ENCODE measurements around the gene NTRK3. TPM values are rescaled to one million over a fixed set of nuclear protein-coding genes. Genes with fewer than 3 reads are reported as not detected.

NTRK3 gene
- total RNA-seq, 2 experiments from 2014 or later: not detected

DNA sequence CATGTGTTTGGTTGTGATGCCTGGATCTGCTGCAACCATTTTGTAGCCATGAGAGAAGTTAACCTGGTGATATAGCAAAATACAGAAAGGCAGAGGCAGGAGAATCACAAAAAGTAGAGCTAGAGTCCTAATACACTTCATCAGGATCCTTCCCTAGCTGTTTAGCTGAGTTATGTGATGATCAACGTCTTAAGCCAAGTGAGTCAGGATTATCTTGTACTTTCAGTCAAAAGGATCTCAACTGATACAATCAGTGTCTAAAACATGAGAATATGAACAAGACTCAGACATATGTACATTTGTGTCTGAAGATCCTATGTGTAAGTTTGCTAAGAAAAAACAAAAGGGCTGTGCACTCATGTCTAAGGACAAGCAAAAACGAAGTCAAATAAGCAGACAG lies 236.9 kb downstream of the NTRK3 start:
- Mint-ChIP-seq H3K4me3 (no peak overlapping the region), H3K36me3 (no peaks in the 10 kb centered on the region), H3K27ac (no peak overlapping the region), H3K9me3 (no peaks in the 10 kb centered on the region), H3K27me3 (peaks cover 3% of the 10 kb centered on the region), H3K4me1 (no peaks in the 10 kb centered on the region)
- ATAC-seq (ENCODE audit: low read depth) (no peak), DNase-seq (no peak)
- POLR2A ChIA-PET: no interaction called here

DNA sequence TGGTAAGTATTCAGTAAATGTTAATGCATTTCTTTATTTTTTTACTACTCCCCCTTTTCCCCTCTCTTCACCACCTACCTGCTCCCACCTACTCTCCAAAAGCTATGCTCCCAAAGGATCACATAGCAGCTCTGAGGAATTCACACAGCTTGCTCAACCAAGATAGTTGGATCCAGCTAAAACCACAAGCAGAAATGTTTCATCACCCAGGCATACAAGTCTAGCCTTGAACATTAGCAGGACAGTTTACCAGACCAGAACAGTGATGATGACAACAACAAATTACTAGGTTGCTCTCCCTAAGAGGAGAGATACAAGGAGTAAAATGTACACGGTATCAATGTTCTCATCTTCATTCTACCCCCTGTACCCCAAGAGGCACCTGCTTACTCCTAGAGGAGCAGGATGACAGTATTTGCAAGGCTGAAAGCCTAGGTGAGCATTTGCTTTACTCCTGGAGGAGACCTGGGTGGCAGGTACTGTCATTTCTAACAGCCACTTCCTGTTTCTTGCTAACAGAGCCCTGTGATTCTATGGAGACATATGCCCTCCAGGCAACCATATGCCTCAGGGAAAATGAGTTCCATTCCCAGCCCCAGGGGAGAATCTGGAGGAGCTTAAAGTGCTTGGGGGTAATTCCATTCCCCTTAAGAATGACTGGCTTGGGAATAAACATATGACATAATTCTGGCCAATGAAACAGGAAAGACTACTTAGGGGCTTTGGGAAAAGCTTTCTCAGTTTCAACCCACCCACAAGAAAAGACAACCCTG lies 237.5 kb downstream of the NTRK3 start:
- Mint-ChIP-seq H3K27ac (peak overlapping the region; percentile 60), H3K4me3 (no peak overlapping the region), H3K9me3 (no peaks in the 10 kb centered on the region), H3K36me3 (no peaks in the 10 kb centered on the region), H3K27me3 (peaks cover 3% of the 10 kb centered on the region), H3K4me1 (no peaks in the 10 kb centered on the region)
- POLR2A ChIA-PET: no interaction called here
- ATAC-seq (ENCODE audit: low read depth) (no peak), DNase-seq (no peak)

DNA sequence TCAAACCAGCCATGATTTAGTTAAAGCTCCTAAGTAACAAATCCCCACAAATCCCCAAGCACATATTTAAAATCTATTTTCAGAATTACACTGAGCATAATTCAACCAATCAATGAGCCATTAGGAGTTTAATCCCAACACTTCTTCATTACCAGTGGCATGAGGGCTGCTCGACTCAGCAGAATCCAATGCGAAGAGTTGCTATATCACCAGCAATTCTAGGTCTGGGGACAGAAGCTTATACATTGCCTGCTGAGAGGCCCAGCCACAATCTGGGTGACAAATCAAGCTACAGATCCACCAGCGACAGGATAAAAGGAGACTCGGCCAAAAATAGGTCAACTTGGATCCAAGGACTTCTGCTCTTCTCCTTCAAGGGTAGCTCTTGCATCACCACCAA lies 238.8 kb downstream of the NTRK3 start:
- Mint-ChIP-seq H3K4me3 (no peak overlapping the region), H3K9me3 (no peaks in the 10 kb centered on the region), H3K4me1 (no peaks in the 10 kb centered on the region), H3K36me3 (no peaks in the 10 kb centered on the region), H3K27me3 (peaks cover 3% of the 10 kb centered on the region), H3K27ac (no peak overlapping the region)
- DNase-seq (no peak), ATAC-seq (ENCODE audit: low read depth) (no peak)
- POLR2A ChIA-PET: no interaction called here

DNA sequence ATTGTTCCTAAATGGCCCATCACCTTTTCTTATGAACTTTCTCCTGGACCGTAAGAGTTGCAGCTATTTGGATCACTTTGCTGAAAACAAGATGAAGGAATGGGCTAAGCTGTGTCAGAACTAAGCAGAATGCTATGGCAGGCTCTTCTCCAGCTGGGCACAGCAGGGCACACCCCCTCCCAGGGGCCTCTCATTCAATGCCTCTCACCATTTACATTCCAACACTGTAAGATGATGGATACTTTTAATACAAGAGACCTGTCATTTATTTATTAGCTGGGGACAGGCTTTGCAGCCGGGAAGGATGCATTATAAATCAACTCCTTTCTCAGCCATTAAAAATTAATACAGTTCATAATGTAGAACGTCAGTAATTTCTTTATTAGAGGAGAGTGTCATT lies 240.1 kb downstream of the NTRK3 start:
- peaks cover 6% of the 10 kb centered on the region for H3K27me3 Mint-ChIP-seq

DNA sequence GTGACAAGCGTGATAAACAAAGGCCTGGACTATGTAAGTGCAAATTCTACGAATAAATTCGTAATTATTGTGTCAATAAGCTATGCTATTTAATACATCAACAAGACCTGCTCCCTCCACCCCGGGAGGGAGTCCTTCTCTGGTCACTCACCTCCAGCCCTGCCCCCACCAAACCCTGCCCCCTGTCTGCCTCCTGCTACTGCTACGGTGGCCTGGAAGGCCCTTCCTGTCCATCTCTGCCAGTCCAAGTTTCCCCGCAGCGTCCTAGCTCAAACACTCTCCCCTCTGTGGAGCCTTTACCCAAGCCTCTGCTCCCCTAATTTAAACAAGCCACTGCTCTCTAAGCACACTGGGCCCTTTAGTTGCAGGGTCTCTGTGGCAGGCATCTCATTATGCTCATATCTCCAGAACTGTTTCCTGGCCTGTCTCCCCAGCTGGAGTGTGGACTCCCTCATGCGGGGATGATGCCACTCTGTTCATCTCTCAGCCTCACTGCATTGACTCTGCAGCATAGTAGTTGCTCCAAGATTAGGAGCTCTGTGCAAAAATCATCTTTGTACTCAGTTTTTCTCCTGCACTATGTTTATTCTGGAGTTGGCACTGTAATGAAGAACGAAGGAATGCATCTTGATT lies 241.2 kb downstream of the NTRK3 start:
- no peak overlapping the region for H3K4me3 Mint-ChIP-seq
- DNase-seq (no peak), ATAC-seq (ENCODE audit: low read depth) (no peak)
- no peaks in the 10 kb centered on the region for H3K9me3 Mint-ChIP-seq
- no peak overlapping the region for H3K27ac Mint-ChIP-seq
- H3K27me3 Mint-ChIP-seq: peaks cover 6% of the 10 kb centered on the region
- H3K36me3 Mint-ChIP-seq: no peaks in the 10 kb centered on the region
- H3K4me1 Mint-ChIP-seq: no peaks in the 10 kb centered on the region
- POLR2A ChIA-PET: no interaction called here

More for the DNA sequence above, 240.1 kb downstream of the NTRK3 start:
- Mint-ChIP-seq H3K4me3 (no peak overlapping the region), H3K4me1 (no peaks in the 10 kb centered on the region), H3K9me3 (no peaks in the 10 kb centered on the region), H3K27ac (no peak overlapping the region), H3K36me3 (no peaks in the 10 kb centered on the region)
- POLR2A ChIA-PET: no interaction called here
- no peak for DNase-seq
- ATAC-seq (ENCODE audit: low read depth): no peak

DNA sequence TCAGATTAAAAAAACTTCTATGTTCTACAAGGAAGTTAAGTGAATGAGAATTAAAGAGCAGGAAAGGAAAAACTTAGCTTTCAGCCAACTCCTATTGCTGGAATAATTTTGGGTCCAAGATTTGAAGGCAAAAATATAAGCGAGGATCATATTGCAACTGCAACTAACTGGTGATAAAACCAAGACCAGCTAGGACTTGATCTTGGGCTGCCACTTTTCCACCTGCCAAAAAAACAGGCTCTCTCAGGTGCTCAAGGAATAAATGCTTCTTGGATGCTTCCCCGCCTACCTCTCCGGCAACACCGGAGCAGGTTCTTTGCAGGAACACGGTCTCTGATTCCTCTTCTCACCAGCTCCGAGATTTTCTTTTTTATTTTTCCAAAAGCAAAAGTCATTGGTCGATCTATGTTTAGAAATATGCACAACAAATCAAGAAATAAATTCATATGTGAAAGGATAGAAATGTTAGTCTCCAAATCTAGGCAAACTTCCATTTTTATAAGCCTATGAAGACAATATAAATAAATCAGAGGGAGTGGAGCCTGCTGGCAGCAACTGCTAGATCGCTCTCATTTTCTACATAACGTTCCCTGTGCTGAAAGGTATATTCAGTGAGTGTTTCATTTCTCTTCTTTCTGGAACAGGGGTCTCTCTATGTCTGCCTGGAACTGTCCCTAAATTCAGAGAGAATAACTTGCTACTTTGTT lies 241.9 kb downstream of the NTRK3 start:
- no peak for DNase-seq
- Mint-ChIP-seq H3K36me3 (no peaks in the 10 kb centered on the region), H3K27me3 (peaks cover 6% of the 10 kb centered on the region), H3K9me3 (no peaks in the 10 kb centered on the region), H3K27ac (no peak overlapping the region), H3K4me3 (no peak overlapping the region), H3K4me1 (no peaks in the 10 kb centered on the region)
- ATAC-seq (ENCODE audit: low read depth): no peak
- POLR2A ChIA-PET: no interaction called here

DNA sequence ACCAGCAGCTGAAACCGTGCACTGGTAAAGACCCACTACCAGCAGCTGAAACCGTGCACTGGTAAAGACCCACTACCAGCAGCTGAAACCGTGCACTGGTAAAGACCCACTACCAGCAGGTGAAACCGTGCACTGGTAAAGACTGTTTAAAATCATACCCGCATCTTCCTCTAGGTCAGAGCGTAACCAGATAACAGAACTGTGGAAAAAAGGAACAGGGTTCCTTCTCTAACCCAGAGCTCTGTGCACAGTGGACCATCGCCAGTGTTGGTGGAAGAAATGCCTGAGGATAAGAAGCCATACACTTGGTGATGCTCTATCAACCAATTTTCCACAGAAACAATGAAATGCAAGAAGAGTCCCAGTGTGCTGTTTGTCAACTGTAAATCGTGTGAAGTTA lies 243.4 kb downstream of the NTRK3 start:
- Mint-ChIP-seq H3K36me3 (no peaks in the 10 kb centered on the region), H3K27ac (no peak overlapping the region), H3K9me3 (no peaks in the 10 kb centered on the region), H3K4me3 (no peak overlapping the region), H3K27me3 (peaks cover 6% of the 10 kb centered on the region), H3K4me1 (no peaks in the 10 kb centered on the region)
- POLR2A ChIA-PET: no interaction called here
- ATAC-seq (ENCODE audit: low read depth) (no peak), DNase-seq (no peak)

DNA sequence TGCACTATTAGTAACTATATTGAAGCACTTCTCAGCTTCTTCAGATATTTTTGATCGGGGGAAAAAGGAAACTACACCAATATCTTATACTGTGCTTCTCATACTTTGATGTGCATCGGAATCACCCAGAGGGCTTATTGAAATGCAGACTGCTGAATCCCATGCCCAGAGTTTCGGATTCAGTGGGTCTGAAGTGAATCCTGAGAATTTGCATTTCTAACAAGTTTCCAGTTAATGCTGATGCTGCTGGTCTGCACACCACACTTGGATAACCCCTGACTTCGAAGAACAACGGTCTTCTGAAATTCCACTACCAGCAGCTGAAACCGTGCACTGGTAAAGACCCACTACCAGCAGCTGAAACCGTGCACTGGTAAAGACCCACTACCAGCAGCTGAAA lies 243.9 kb downstream of the NTRK3 start:
- Mint-ChIP-seq H3K27ac (no peak overlapping the region), H3K4me3 (no peak overlapping the region), H3K36me3 (no peaks in the 10 kb centered on the region)

DNA sequence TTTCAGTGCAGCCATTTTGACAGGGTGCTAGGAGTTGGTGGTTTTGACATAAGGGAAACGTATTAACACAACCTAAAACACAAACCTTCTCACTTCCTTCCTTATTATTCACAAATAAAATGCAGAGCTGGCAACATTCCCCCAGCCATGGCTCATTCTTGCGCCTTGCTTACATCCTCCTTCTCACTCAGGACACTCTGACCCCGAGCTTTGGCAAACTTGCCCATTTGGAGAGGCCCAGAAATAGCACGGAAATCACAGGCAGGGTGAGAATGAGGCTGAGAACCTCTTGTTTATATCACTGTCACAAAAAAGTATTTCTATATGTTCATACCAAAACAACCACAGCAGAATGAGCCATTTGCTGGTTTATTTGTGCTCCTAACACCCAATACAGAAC lies 244.3 kb downstream of the NTRK3 start:
- Mint-ChIP-seq H3K4me1 (no peaks in the 10 kb centered on the region), H3K27me3 (peaks cover 6% of the 10 kb centered on the region), H3K36me3 (no peaks in the 10 kb centered on the region), H3K27ac (no peak overlapping the region), H3K9me3 (no peaks in the 10 kb centered on the region), H3K4me3 (no peak overlapping the region)
- POLR2A ChIA-PET: no interaction called here
- DNase-seq (no peak), ATAC-seq (ENCODE audit: low read depth) (no peak)

More for the DNA sequence above, 243.9 kb downstream of the NTRK3 start:
- no peaks in the 10 kb centered on the region for H3K9me3 Mint-ChIP-seq
- ATAC-seq (ENCODE audit: low read depth) (no peak), DNase-seq (no peak)
- H3K4me1 Mint-ChIP-seq: no peaks in the 10 kb centered on the region
- peaks cover 6% of the 10 kb centered on the region for H3K27me3 Mint-ChIP-seq
- POLR2A ChIA-PET: no interaction called here

DNA sequence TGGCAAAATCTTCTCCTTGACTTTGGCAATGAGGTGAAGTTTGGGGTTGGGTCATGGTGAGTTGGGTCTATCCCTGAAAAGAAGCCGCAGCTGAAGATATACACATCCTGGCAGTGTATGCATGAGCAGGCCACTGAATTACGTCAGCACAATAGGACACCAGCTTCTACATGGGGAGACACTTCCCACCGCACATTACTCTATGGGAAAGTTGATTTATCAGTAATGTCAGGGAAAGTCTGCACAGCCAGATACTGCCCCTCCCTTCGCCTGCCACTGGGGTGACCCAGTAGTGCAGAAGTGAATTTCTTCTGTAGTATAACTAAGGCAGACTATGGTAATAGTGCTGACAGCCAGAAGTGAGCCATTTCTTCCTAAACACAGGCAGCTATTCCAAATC lies 245.0 kb downstream of the NTRK3 start:
- Mint-ChIP-seq H3K4me1 (no peaks in the 10 kb centered on the region), H3K27me3 (peaks cover 6% of the 10 kb centered on the region), H3K4me3 (no peak overlapping the region), H3K27ac (no peak overlapping the region), H3K9me3 (no peaks in the 10 kb centered on the region), H3K36me3 (no peaks in the 10 kb centered on the region)
- DNase-seq: no peak
- POLR2A ChIA-PET: no interaction called here
- ATAC-seq (ENCODE audit: low read depth): no peak

DNA sequence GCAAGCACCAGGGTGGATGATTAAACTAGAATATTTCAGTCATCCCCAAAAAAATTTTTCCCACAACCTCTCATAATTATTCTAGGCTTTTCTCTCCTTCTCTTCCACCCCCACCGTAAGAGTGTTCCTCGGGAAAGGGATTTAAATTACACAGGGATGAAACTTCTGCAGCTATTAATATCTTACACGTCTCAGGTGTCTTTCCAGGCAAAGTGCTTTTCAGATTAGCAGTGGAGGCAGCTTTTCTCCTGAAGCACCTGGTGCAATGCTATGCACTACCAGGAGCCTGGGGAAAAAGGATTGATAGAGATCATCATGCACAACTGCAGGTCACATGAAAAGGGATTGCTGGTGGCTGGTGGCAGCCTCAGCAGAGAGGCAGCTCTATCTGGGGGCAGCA lies 250.4 kb downstream of the NTRK3 start:
- POLR2A ChIA-PET: no interaction called here
- Mint-ChIP-seq H3K27me3 (no peaks in the 10 kb centered on the region), H3K27ac (no peak overlapping the region), H3K36me3 (no peaks in the 10 kb centered on the region), H3K4me3 (no peak overlapping the region), H3K4me1 (no peaks in the 10 kb centered on the region), H3K9me3 (no peaks in the 10 kb centered on the region)
- DNase-seq (no peak), ATAC-seq (ENCODE audit: low read depth) (no peak)

DNA sequence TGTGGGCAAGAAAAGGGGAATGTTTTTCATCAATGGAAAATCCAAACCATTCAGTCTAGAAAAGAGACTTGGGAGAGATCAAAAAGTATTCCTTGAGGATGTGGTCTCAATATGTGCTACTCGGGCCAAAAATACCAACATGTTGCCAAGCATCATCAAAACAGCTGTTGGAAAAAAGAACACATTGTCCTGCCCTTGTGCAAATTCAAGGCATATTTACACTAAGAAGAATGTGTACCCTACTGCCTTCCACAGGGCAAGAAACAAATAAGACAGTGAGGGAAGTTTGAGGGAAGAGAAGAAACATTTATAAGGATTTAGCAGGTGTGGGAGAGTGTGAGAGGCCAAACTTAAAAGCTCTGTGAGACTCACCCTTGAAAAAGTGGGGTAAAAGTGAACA lies 252.1 kb downstream of the NTRK3 start:
- DNase-seq: no peak
- ATAC-seq (ENCODE audit: low read depth): no peak
- Mint-ChIP-seq H3K9me3 (no peaks in the 10 kb centered on the region), H3K27me3 (no peaks in the 10 kb centered on the region), H3K27ac (no peak overlapping the region), H3K36me3 (no peaks in the 10 kb centered on the region), H3K4me1 (no peaks in the 10 kb centered on the region), H3K4me3 (no peak overlapping the region)
- POLR2A ChIA-PET: no interaction called here

DNA sequence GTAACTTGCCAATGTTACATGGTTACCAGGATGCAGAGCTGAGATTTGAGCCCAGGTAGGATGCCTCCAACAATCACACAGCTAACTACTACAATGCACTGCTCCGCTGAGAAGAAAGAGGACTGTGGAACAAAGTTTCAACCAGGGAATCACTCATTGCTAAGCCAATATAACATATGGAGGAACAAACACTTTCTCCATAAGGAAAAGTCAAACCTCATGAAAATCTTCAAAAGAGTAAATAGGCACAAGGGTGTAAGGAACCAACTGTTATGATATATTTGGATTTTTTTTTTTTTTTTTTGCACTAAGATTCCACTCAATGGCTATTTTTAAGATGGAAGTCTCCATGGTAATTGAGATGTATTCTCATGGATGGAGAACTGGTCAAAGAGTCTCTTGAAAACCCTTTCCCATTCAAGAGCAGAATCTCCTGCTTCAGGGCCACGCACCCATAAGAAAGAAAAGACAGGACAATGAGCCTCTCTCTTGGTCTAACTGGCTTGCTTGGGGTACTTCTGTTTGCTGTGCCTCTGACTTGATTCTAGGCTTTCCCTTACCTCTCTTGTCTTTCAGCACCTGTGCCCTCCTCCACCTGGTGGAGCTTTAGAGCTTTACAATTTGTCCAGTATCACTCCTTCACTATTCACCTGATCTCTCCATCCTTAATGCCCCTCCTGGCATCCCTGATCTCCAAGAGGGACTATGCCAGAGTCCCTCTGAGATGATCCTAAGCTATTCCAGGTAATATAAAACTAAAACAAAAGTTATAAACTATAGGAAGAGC lies 252.8 kb downstream of the NTRK3 start:
- Mint-ChIP-seq H3K27me3 (no peaks in the 10 kb centered on the region), H3K36me3 (no peaks in the 10 kb centered on the region), H3K4me3 (no peak overlapping the region), H3K4me1 (no peaks in the 10 kb centered on the region), H3K9me3 (no peaks in the 10 kb centered on the region), H3K27ac (no peak overlapping the region)
- no peak for DNase-seq
- no peak for ATAC-seq (ENCODE audit: low read depth)
- POLR2A ChIA-PET: no interaction called here

Measured in activated naive CD8-positive, alpha-beta T cell treated with anti-CD3 and anti-CD28 coated beads, Interleukin-2, amount 10 ng/mL, durations not matched to agents 7 days and 5 days (primary cell).